Neural cell (in vitro differentiated cells): Measurements from ENCODE around the gene CTDP1.

Experiments
- EP300 ChIP-seq: fragments of 450-650 bp; conservative IDR thresholded peaks from 2 replicates; pipeline ENCODE4 v1.6.1; 2014; ENCODE audit warnings: antibody characterized with exemption, mild to moderate bottlenecking, moderate library complexity; ENCODE audit not compliant: poor library complexity, severe bottlenecking
- EZH2 ChIP-seq: fragments of 200-600, 300-800 bp; shearing (Covaris generic), sonication (generic); IDR thresholded peaks from 2 replicates; pipeline ENCODE4 v1.6.1; 2014; ENCODE audit warnings: antibody characterized with exemption, low read length, borderline replicate concordance, mild to moderate bottlenecking; ENCODE audit not compliant: insufficient read depth, poor library complexity, severe bottlenecking
- MXI1 ChIP-seq: fragments of 450-650 bp; conservative IDR thresholded peaks from 2 replicates; pipeline ENCODE4 v1.6.1; 2014; ENCODE audit warnings: antibody characterized with exemption, mild to moderate bottlenecking; ENCODE audit not compliant: poor library complexity, severe bottlenecking
- POLR2AphosphoS5 ChIP-seq: IDR thresholded peaks from 2 replicates; pipeline ENCODE4 v1.6.1; 2012
- TAF1 ChIP-seq: IDR thresholded peaks from 2 replicates; pipeline ENCODE4 v1.6.1; 2012; ENCODE audit warnings: low read depth
- TF ChIP-seq, protein P1 (sequence below): fragments of 450-650 bp; IDR thresholded peaks from 2 replicates; pipeline ENCODE4 v1.5.1; 2014; ENCODE audit warnings: antibody characterized with exemption, mild to moderate bottlenecking, moderate library complexity; ENCODE audit not compliant: poor library complexity, severe bottlenecking
- TF ChIP-seq, protein P2 (sequence below): IDR thresholded peaks from 2 replicates; pipeline ENCODE4 v1.6.1; 2012; ENCODE audit warnings: borderline replicate concordance

DNA sequence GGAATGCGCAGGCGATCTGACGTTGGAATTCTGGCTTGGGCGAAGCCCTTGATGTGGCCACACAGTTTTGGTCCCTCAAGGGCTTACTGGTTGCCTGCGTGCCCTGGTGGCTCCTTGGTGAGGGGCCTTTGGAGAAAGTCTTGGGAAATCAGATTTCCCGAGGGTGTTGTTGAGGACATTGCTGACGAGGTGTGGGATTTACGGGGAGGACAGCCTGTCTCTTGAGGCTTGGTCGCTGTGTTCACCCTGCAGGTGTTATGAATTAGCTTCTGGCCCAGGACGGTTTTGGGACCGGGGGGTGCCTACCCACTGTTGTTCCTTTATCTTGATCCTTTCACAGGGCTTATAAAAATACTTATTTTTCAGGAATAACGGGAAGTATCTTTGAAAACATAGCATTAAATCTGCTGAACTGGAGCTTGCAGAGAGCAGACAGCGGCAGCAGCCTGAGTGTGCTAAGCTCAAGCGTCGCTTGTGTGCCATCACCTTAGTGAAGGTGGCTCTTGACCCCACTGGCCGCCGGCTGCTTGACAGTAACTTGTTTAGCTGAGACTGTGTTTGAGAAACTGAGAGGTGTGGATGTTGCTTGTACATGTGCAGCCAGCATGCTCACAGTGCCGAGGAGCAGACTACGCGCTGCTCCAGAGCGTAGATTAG, 4.2 kb downstream of the CTDP1 start:
- TF ChIP-seq, protein P1, sequence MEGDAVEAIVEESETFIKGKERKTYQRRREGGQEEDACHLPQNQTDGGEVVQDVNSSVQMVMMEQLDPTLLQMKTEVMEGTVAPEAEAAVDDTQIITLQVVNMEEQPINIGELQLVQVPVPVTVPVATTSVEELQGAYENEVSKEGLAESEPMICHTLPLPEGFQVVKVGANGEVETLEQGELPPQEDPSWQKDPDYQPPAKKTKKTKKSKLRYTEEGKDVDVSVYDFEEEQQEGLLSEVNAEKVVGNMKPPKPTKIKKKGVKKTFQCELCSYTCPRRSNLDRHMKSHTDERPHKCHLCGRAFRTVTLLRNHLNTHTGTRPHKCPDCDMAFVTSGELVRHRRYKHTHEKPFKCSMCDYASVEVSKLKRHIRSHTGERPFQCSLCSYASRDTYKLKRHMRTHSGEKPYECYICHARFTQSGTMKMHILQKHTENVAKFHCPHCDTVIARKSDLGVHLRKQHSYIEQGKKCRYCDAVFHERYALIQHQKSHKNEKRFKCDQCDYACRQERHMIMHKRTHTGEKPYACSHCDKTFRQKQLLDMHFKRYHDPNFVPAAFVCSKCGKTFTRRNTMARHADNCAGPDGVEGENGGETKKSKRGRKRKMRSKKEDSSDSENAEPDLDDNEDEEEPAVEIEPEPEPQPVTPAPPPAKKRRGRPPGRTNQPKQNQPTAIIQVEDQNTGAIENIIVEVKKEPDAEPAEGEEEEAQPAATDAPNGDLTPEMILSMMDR: no peak
- no peak for TF ChIP-seq TAF1
- no peak for TF ChIP-seq POLR2AphosphoS5
- no peak for TF ChIP-seq EZH2
- TF ChIP-seq, protein P2, sequence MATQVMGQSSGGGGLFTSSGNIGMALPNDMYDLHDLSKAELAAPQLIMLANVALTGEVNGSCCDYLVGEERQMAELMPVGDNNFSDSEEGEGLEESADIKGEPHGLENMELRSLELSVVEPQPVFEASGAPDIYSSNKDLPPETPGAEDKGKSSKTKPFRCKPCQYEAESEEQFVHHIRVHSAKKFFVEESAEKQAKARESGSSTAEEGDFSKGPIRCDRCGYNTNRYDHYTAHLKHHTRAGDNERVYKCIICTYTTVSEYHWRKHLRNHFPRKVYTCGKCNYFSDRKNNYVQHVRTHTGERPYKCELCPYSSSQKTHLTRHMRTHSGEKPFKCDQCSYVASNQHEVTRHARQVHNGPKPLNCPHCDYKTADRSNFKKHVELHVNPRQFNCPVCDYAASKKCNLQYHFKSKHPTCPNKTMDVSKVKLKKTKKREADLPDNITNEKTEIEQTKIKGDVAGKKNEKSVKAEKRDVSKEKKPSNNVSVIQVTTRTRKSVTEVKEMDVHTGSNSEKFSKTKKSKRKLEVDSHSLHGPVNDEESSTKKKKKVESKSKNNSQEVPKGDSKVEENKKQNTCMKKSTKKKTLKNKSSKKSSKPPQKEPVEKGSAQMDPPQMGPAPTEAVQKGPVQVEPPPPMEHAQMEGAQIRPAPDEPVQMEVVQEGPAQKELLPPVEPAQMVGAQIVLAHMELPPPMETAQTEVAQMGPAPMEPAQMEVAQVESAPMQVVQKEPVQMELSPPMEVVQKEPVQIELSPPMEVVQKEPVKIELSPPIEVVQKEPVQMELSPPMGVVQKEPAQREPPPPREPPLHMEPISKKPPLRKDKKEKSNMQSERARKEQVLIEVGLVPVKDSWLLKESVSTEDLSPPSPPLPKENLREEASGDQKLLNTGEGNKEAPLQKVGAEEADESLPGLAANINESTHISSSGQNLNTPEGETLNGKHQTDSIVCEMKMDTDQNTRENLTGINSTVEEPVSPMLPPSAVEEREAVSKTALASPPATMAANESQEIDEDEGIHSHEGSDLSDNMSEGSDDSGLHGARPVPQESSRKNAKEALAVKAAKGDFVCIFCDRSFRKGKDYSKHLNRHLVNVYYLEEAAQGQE: no peak
- no peak for TF ChIP-seq EP300
- TF ChIP-seq MXI1: no peak
